PFSK-1 (cell line): ENCODE data around the gene RXFP3.

Source experiments
- POLR2AphosphoS5 ChIP-seq: IDR thresholded peaks from 2 replicates; pipeline ENCODE4 v1.6.1; 2012; ENCODE audit warnings: low read depth, mild to moderate bottlenecking, control low read depth, low read length, moderate library complexity
- REST ChIP-seq, 2 experiments: IDR thresholded peaks; 2 replicates each; pipeline versions ENCODE4 v1.6.1 to v1.8.0; 2011 to 2012; ENCODE audit warnings: low read depth in 2 of 2, low read length in 2 of 2, control low read depth in 1 of 2, inconsistent platforms in 1 of 2, mild to moderate bottlenecking in 1 of 2, moderate library complexity in 1 of 2; ENCODE audit not compliant: insufficient read depth in 1 of 2
- SIN3A ChIP-seq: IDR thresholded peaks from 2 replicates; pipeline ENCODE4 v1.6.1; 2012; ENCODE audit warnings: mild to moderate bottlenecking, low read length, moderate library complexity, borderline replicate concordance; ENCODE audit not compliant: insufficient read depth
- TAF1 ChIP-seq: IDR thresholded peaks from 2 replicates; pipeline ENCODE4 v1.6.1; 2012; ENCODE audit warnings: low read length, control low read depth, borderline replicate concordance; ENCODE audit not compliant: insufficient read depth

GRCh38 chr5:33934176-33934575 lies 2.0 kb upstream of the RXFP3 start:
- TF ChIP-seq TAF1 (no peak), REST (IDR thresholded peaks at IDR 0.05; ENCODE audit: insufficient read depth in 1 of 2, low read depth in 2 of 2, low read length in 2 of 2) (no peak), SIN3A (no peak), POLR2AphosphoS5 (no peak)
